ENCODE data around the gene ARL10. TPM values are rescaled to one million over a fixed set of nuclear protein-coding genes. Genes with fewer than 3 reads are reported as not detected.

The ARL10 gene
- total and polyA plus RNA-seq, 4 donors, result 0.35 to 2.2 (median 1.5) TPM

- H3K4me3 ChIP-seq (ENCODE audit: low read depth in 1 of 3, low read length in 3 of 3), result no peak overlapping the region
- H3K27me3 ChIP-seq (ENCODE audit: control insufficient read depth in 4 of 4, insufficient read depth in 4 of 4, low read length in 3 of 4), result no peaks in the 10 kb centered on the region
- no peak overlapping the region for H3K27ac ChIP-seq (ENCODE audit: low read depth in 1 of 2, low read length in 2 of 2)
- H3K36me3 ChIP-seq (ENCODE audit: control insufficient read depth in 4 of 4, insufficient read depth in 3 of 4, low read depth in 1 of 4, low read length in 3 of 4), result peaks cover 0 to 17% (median 6%) of the 10 kb centered on the region in 4 donors
- H3K9me3 ChIP-seq (ENCODE audit: control insufficient read depth in 4 of 4, low read length in 3 of 4), result no peaks in the 10 kb centered on the region
- no peak for TF ChIP-seq FOXA2 (IDR thresholded peaks at IDR 0.05)
- DNase-seq (ENCODE audit: low spot score), result no peak
- no peaks in the 10 kb centered on the region for H3K4me1 ChIP-seq (ENCODE audit: control insufficient read depth in 4 of 4, insufficient read depth in 4 of 4, low read length in 3 of 4)
- whole genome bisulfite sequencing, result 77% methylated on average over 6 of the region's 6 CpGs
- no peak overlapping the region for H3K9ac ChIP-seq (ENCODE audit: low read depth in 1 of 2, low read length in 2 of 2)
Measured at GRCh38 chr5:176396330-176396729, 31.0 kb downstream of the ARL10 start.

- DNase-seq (ENCODE audit: low spot score), result no peak
- Histone ChIP-seq H3K9me3 (ENCODE audit: control insufficient read depth in 4 of 4, low read length in 3 of 4) (no peaks in the 10 kb centered on the region), H3K4me3 (ENCODE audit: low read depth in 1 of 3, low read length in 3 of 3) (no peak overlapping the region), H3K27ac (ENCODE audit: low read depth in 1 of 2, low read length in 2 of 2) (no peak overlapping the region), H3K4me1 (ENCODE audit: control insufficient read depth in 4 of 4, insufficient read depth in 4 of 4, low read length in 3 of 4) (peaks cover 0 to 3% (median 2%) of the 10 kb centered on the region in 4 donors), H3K27me3 (ENCODE audit: control insufficient read depth in 4 of 4, insufficient read depth in 4 of 4, low read length in 3 of 4) (no peaks in the 10 kb centered on the region), H3K9ac (ENCODE audit: low read depth in 1 of 2, low read length in 2 of 2) (no peak overlapping the region), H3K36me3 (ENCODE audit: control insufficient read depth in 4 of 4, insufficient read depth in 3 of 4, low read depth in 1 of 4, low read length in 3 of 4) (peaks cover 0 to 12% (median 5%) of the 10 kb centered on the region in 4 donors)
- WGBS, result 96% methylated on average over 18 of the region's 18 CpGs
- TF ChIP-seq HNF4G (IDR thresholded peaks at IDR 0.05) (no peak), YY1 (IDR thresholded peaks at IDR 0.05) (no peak), NR2F2 (IDR thresholded peaks at IDR 0.05) (no peak), SP1 (IDR thresholded peaks at IDR 0.05) (no peak), CTCF (IDR thresholded peaks at IDR 0.05; ENCODE audit: low read depth, low read length, missing input control) (no peak), GABPA (IDR thresholded peaks at IDR 0.05 in 1 of 2, conservative IDR thresholded peaks at IDR 0.05 in 1 of 2) (no peak), FOXA2 (IDR thresholded peaks at IDR 0.05) (no peak), ATF3 (IDR thresholded peaks at IDR 0.05) (no peak), RXRA (IDR thresholded peaks at IDR 0.05) (no peak)
Measured at GRCh38 chr5:176397736-176398420, 32.6 kb downstream of the ARL10 start.

- 89% methylated on average over 17 of the region's 17 CpGs for WGBS
- no peak for DNase-seq (ENCODE audit: low spot score)
- Histone ChIP-seq H3K27me3 (ENCODE audit: control insufficient read depth in 4 of 4, insufficient read depth in 4 of 4, low read length in 3 of 4) (no peaks in the 10 kb centered on the region), H3K9ac (ENCODE audit: low read depth in 1 of 2, low read length in 2 of 2) (no peak overlapping the region), H3K4me1 (ENCODE audit: control insufficient read depth in 4 of 4, insufficient read depth in 4 of 4, low read length in 3 of 4) (peaks cover 0 to 3% (median 2%) of the 10 kb centered on the region in 4 donors), H3K9me3 (ENCODE audit: control insufficient read depth in 4 of 4, low read length in 3 of 4) (no peaks in the 10 kb centered on the region), H3K4me3 (ENCODE audit: low read depth in 1 of 3, low read length in 3 of 3) (no peak overlapping the region), H3K36me3 (ENCODE audit: control insufficient read depth in 4 of 4, insufficient read depth in 3 of 4, low read depth in 1 of 4, low read length in 3 of 4) (peaks cover 0 to 13% (median 1%) of the 10 kb centered on the region in 4 donors), H3K27ac (ENCODE audit: low read depth in 1 of 2, low read length in 2 of 2) (no peak overlapping the region)
- TF ChIP-seq GABPA (IDR thresholded peaks at IDR 0.05 in 1 of 2, conservative IDR thresholded peaks at IDR 0.05 in 1 of 2) (no peak), FOXA1 (IDR thresholded peaks at IDR 0.05) (no peak), NR2F2 (IDR thresholded peaks at IDR 0.05) (no peak)
Measured at GRCh38 chr5:176400382-176401156, 35.3 kb downstream of the ARL10 start.
